Mesodermal cell (in vitro differentiated cells): ENCODE data around the gene LCE2B.

Experiments
- H3K27ac ChIP-seq: 2 replicates; pipeline ENCODE4 v1.7.0; 2013; ENCODE audit warnings: mild to moderate bottlenecking, low read depth, low read length, moderate library complexity; ENCODE audit not compliant: severe bottlenecking
- H3K36me3 ChIP-seq: 2 replicates; pipeline ENCODE4 v1.7.1; 2013; ENCODE audit warnings: mild to moderate bottlenecking, low read length, moderate library complexity; ENCODE audit not compliant: control insufficient read depth, insufficient read depth
- H3K4me1 ChIP-seq: one replicate; pipeline ENCODE4 v1.7.1; 2013; ENCODE audit warnings: mild to moderate bottlenecking, low read length; ENCODE audit not compliant: insufficient read depth, control insufficient read depth, poor library complexity, severe bottlenecking
- H3K4me3 ChIP-seq: 2 replicates; pipeline ENCODE4 v1.7.0; 2013; ENCODE audit warnings: low read length, control low read depth, mild to moderate bottlenecking; ENCODE audit not compliant: insufficient read depth, poor library complexity, severe bottlenecking; ENCODE audit errors: extremely low read depth
- H3K9me3 ChIP-seq: 2 replicates; pipeline ENCODE4 v1.7.1; 2013; ENCODE audit warnings: mild to moderate bottlenecking, low read length, moderate library complexity; ENCODE audit not compliant: control insufficient read depth
- WGBS, 2 experiments: methylation state at CpG; one replicate each; pipeline ENCODE4 v1.1.5; 2013; ENCODE audit warnings: missing lambda C conversion rate in 2 of 2; ENCODE audit not compliant: insufficient coverage in 2 of 2; 5-methylcytosine and 5-hydroxymethylcytosine counted together

LCE2B gene

DNA sequence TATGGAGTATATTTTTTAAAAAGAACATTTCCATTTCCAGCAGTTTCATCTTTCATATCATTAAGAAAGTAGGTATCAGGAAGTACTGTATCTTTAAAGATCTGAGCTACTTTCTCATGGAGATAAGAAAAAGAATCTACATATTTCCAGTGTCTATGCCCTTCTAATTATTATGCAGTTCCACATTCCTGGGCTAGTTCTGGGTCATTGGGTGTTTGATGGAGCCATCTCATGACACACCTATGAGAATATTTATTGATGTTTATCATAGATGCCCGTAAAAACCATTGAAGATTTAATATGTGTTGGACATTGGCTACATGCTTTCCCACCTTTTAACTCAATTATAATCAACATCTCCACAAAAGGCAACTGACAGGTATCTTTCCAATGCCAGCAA, 43.1 kb downstream of the LCE2B start:
- no peaks in the 10 kb centered on the region for H3K4me1 ChIP-seq
- H3K9me3 ChIP-seq = peaks cover 54% of the 10 kb centered on the region
- H3K36me3 ChIP-seq = no peaks in the 10 kb centered on the region
- no CpG with 5 or more reads among the region's 1 CpG for WGBS, 2 experiments
- no peak overlapping the region for H3K27ac ChIP-seq
- H3K4me3 ChIP-seq = no peak overlapping the region

- no peak overlapping the region for H3K4me3 ChIP-seq
- no peak overlapping the region for H3K27ac ChIP-seq
- H3K36me3 ChIP-seq = no peaks in the 10 kb centered on the region
- H3K4me1 ChIP-seq = no peaks in the 10 kb centered on the region
- 40% methylated on average over 1 of the region's 1 CpG; no CpG with 5 or more reads in 1 of the 2 experiments for WGBS, 2 experiments
- peaks cover 50% of the 10 kb centered on the region for H3K9me3 ChIP-seq
Observed at GRCh38 chr1:152735648-152736047, 49.7 kb downstream of the LCE2B start.
